SK-N-SH treated with all-trans-retinoic acid at 6 μM for 48 hours (cell line): ENCODE measurements around the gene FAM174B.

Experiments
- CREB5 ChIP-seq: fragments of 250-450 bp; sonication (Bioruptor Pico); IDR thresholded peaks from 2 replicates; pipeline ENCODE4 v1.5.1; 2020; ENCODE audit warnings: low read depth, mild to moderate bottlenecking, moderate library complexity
- ISL1 ChIP-seq: fragments of 250-450 bp; sonication (Bioruptor Pico); IDR thresholded peaks from 2 replicates; pipeline ENCODE4 v2.1.2; 2022; ENCODE audit warnings: mild to moderate bottlenecking, moderate library complexity
- PATZ1 ChIP-seq: fragments of 250-450 bp; sonication (Bioruptor Pico); IDR thresholded peaks from 2 replicates; pipeline ENCODE4 v1.8.0; 2020; ENCODE audit warnings: mild to moderate bottlenecking, moderate library complexity, borderline replicate concordance
- TSHZ2 ChIP-seq: fragments of 250-450 bp; sonication (Bioruptor Pico); IDR thresholded peaks from 2 replicates; pipeline ENCODE4 v1.5.0; 2020; ENCODE audit warnings: mild to moderate bottlenecking, moderate library complexity
- ZC3H10 ChIP-seq: fragments of 250-450 bp; sonication (Bioruptor Pico); IDR thresholded peaks from 2 replicates; pipeline ENCODE4 v1.5.1; 2021; ENCODE audit warnings: mild to moderate bottlenecking, moderate library complexity
- ZFP3 ChIP-seq: fragments of 250-450 bp; sonication (Bioruptor Pico); IDR thresholded peaks from 2 replicates; pipeline ENCODE4 v1.5.0; 2020; ENCODE audit warnings: mild to moderate bottlenecking, moderate library complexity
- ZNF565 ChIP-seq: fragments of 450-650 bp; formaldehyde crosslinking; conservative IDR thresholded peaks from 2 replicates; pipeline ENCODE4 v1.5.0; 2020; ENCODE audit warnings: low read depth, mild to moderate bottlenecking, moderate library complexity

GRCh38 chr15:92610101-92610520, 45.5 kb downstream of the FAM174B start:
- TF ChIP-seq TSHZ2 (CRISPR knock-in tag) (no peak), ZFP3 (CRISPR knock-in tag) (no peak), ISL1 (CRISPR knock-in tag) (no peak), ZC3H10 (CRISPR knock-in tag) (no peak), ZNF565 (CRISPR knock-in tag) (no peak), CREB5 (CRISPR knock-in tag) (no peak), PATZ1 (CRISPR knock-in tag) (no peak)
